ENCODE data around the gene RND2. TPM values are rescaled to one million over a fixed set of nuclear protein-coding genes. Genes with fewer than 3 reads are reported as not detected.

RND2 gene
- total and polyA plus RNA-seq, 2 of the 13 experiments (the other 11 are each of a cell fraction or from before 2014, with no cell fraction given) = 0.05 to 0.11 TPM

- TF ChIP-seq, protein P1, sequence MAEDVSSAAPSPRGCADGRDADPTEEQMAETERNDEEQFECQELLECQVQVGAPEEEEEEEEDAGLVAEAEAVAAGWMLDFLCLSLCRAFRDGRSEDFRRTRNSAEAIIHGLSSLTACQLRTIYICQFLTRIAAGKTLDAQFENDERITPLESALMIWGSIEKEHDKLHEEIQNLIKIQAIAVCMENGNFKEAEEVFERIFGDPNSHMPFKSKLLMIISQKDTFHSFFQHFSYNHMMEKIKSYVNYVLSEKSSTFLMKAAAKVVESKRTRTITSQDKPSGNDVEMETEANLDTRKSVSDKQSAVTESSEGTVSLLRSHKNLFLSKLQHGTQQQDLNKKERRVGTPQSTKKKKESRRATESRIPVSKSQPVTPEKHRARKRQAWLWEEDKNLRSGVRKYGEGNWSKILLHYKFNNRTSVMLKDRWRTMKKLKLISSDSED (CRISPR knock-in tag; IDR thresholded peaks at IDR 0.05) = no peak
- TF ChIP-seq HDAC6 (IDR thresholded peaks at IDR 0.05; ENCODE audit: low read depth, low read length) (no peak), ZNF30 (CRISPR knock-in tag; IDR thresholded peaks at IDR 0.05) (peak; percentile 96), POGZ (CRISPR knock-in tag; IDR thresholded peaks at IDR 0.05) (peak; percentile 94), ZNF138 (CRISPR knock-in tag; IDR thresholded peaks at IDR 0.05; ENCODE audit: low read depth) (peak; percentile 98), KDM1A (CRISPR knock-in tag; IDR thresholded peaks at IDR 0.05) (no peak), ZNF629 (CRISPR knock-in tag; conservative IDR thresholded peaks at IDR 0.05) (no peak), ZNF839 (CRISPR knock-in tag; IDR thresholded peaks at IDR 0.05; ENCODE audit: borderline replicate concordance) (peak; percentile 91; the same call in 1 of the 2 replicates), ZNF446 (CRISPR knock-in tag; IDR thresholded peaks at IDR 0.05) (peak; percentile 86; the same call in 1 of the 2 replicates), SP5 (CRISPR knock-in tag; IDR thresholded peaks at IDR 0.05; ENCODE audit: borderline replicate concordance, low read depth) (peak; percentile 96), ZNF451 (CRISPR knock-in tag; IDR thresholded peaks at IDR 0.05) (peak; percentile 21; the same call in 1 of the 2 replicates), ZNF547 (CRISPR knock-in tag; IDR thresholded peaks at IDR 0.05) (peak; percentile 94), ZNF609 (CRISPR knock-in tag; IDR thresholded peaks at IDR 0.05; ENCODE audit: borderline replicate concordance) (peak; percentile 90), ZNF232 (CRISPR knock-in tag; IDR thresholded peaks at IDR 0.05; ENCODE audit: borderline replicate concordance) (peak; percentile 17), ZNF589 (CRISPR knock-in tag; conservative IDR thresholded peaks at IDR 0.05) (peak; percentile 50; the same call in 1 of the 2 replicates), ZNF724P (CRISPR knock-in tag; IDR thresholded peaks at IDR 0.05; ENCODE audit: borderline replicate concordance) (peak; percentile 78), KDM4B (CRISPR knock-in tag; IDR thresholded peaks at IDR 0.05) (peak; percentile 94), ZNF230 (CRISPR knock-in tag; IDR thresholded peaks at IDR 0.05) (peak; percentile 93), ZEB1 (IDR thresholded peaks at IDR 0.05; ENCODE audit: insufficient replicate concordance, low read depth) (peak; percentile 60), ZNF350 (CRISPR knock-in tag; IDR thresholded peaks at IDR 0.05; ENCODE audit: borderline replicate concordance, low read depth) (peak; percentile 100), TBX3 (IDR thresholded peaks at IDR 0.05; ENCODE audit: borderline replicate concordance) (peak; percentile 84), FOSL1 (CRISPR knock-in tag; IDR thresholded peaks at IDR 0.05; ENCODE audit: borderline replicate concordance) (no peak)
- TF ChIP-seq, protein P2, sequence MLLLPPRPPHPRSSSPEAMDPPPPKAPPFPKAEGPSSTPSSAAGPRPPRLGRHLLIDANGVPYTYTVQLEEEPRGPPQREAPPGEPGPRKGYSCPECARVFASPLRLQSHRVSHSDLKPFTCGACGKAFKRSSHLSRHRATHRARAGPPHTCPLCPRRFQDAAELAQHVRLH (CRISPR knock-in tag; IDR thresholded peaks at IDR 0.05; ENCODE audit: borderline replicate concordance, low read depth) = peak; percentile 99
Measured at GRCh38 chr17:42997984-42998938, 26.8 kb upstream of the RND2 start, which contains the start of gene RPL27 (continued).

Data from HepG2 (cell line).